HK-2 (cell line): Measurements from ENCODE around the gene BTG1.
"Not testable (repeated sequence)": the region's sequence is repeated elsewhere in the genome, so short reads cannot be mapped to it uniquely, and the experiment has no call there.

Source experiments
- DNase-seq: peaks from one replicate; pipeline ENCODE4 v3.0.0-alpha.2; 2018; ENCODE audit not compliant: unreplicated experiment

The BTG1 gene

GRCh38 chr12:92149563-92149962 lies 3.9 kb upstream of the BTG1 start:
- no peak for DNase-seq

DNA sequence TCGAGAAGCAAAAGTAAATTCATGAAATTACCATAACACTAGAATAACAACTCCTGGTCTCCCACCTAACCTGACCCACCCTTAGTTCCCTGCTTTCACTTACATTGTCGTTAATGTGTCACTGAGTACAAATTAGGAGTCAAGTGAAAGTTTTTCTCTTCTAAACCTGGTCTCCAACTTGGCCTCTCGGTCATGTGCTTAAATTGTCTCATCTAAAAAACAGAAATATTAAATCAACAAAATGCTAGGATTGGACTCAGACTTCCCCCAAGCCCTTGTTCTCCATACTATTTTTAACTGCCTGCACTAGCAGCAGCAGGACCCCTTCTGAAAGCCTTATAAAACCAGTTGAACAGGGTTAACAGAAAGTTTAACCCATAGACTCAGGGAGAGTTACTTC lies 1.8 kb upstream of the BTG1 start:
- no peak for DNase-seq

DNA sequence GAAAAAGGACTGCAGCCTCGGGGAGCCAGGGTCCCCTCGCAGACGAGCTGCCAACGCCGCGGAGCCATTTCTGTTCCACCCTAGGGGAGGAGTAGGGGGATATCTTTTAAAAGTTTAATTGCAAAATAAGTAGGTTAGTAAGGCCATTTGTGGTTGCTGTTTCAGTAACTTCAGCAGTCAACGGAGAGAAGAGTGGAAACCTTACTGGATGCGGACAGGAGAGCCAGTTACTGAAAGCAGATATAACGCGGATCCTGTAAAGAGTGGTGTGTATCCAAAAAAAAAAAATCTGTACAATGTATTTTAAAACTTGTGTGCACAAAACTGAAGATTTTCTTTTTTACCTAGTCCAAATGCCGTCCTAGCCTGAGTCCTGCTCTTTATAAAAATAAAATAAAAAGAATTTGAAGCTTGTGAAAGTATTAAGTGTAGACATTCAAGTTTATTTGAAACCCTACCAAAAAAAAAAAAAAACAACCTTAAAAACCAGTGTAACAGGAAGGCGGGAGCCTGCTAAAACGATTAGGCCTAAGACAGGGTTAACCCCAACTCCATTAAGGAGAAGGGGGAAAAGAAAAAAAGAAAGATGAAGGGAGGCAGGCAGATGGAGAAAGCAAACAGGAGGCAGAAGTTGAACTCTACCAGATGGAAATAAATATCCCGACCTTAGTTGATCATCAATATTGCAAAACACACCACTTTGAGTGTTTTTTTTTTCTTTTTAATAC lies 1.0 kb upstream of the BTG1 start:
- DNase-seq: no peak

- no peak for DNase-seq
Measured at GRCh38 chr12:92145481-92145730, 240 bp downstream of the BTG1 start.

DNA sequence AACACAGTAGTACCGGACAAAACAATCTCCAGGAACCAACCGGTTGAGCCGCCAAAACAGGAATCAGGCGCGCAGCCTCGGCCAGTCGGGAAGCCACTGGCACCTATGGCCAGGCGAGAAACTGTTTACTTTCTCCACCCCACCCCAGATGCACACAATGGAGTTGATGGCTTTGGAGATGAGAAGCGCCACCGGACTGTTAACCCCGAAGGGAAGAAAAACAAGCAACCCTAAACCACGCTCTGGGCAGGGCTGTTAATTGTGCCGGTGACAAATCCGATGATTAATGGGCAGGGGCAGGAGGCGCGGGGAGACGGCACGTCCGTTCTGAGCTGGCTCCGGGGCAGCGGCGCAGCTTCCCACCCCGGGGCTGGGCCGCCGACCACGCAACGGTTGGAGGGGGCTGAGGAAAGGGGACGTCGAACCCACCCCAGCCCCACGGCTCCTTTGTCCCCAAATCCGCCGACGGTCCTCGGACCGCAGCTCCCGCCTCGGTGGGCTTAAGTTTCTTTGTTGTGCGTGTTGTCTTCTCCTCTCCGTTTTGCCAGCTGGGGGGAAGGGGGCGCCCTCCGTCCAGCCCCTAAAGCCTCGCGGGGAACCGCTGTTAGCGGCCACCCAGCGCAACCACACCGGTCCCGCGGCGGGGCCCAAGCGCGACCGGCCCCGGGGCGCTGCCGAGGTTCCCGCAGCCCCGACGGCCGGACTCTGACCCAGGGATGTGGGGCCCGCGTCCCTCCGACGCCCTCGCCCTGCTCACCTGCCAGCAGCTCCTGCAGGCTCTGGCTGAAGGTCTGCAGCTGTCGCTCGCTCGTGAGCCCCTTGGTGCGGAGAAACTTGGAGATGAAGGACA lies 790 bp downstream of the BTG1 start:
- peak; percentile 73 for DNase-seq

DNA sequence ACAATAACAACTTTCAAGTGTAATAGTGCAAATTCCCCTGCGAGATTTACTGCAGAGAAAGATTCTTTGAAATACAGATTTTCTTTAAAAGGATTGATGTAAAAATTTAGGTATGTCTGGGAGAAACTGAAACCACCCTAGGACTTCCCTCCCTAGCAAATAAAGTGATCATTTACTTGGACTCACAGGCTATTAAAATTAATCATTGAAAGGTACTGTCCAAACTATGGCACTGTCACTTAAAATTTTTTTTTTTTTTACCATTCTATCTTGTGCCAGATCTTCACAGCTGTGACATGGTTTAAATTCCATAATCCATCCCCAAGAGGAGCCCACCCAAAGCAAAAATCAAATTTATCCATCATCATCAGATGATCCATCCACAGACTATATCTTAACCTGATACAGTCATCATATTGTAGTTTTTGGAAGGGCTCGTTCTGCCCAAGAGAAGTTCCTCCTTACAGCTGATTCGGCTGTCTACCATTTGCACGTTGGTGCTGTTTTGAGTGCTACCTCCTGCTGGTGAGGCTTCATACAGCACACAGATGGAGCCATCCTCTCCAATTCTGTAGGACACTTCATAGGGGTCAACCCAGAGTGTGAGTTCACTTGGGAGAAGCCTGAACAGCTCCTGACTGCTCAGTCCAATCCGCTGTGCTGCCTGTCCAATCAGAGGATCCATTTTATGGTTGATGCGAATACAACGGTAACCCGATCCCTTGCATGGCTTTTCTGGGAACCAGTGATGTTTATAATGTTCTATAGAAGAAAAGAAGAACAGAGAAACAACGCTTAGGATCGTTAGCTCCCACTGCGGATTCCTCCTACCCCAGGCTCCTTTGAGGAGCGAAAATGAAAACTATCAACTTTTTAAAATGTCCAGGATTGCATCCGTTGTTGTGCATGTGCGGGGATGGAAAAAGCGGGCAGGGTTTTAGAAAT lies 1.7 kb downstream of the BTG1 start:
- peak; percentile 62 for DNase-seq

DNA sequence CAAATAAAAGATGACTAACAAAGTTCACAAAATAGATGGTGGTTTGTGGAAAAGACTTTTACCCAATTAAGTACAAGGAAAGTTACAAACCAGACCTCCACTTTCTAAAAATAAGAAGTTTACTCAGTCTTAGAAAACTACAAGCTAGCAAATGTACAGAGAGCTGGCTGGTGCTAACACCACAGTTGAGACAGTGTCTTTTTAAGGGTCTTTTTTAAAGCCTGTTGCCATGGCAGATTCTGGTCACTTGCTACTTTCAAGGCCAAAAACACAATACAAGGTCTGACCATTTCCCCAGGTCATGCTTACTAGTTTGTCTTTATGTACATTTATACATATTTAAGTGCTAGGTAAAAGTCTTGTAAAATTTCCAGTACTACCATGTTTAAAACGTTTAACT lies 2.4 kb downstream of the BTG1 start:
- DNase-seq: no peak

GRCh38 chr12:92142251-92142926 lies 3.3 kb downstream of the BTG1 start:
- no peak for DNase-seq

DNA sequence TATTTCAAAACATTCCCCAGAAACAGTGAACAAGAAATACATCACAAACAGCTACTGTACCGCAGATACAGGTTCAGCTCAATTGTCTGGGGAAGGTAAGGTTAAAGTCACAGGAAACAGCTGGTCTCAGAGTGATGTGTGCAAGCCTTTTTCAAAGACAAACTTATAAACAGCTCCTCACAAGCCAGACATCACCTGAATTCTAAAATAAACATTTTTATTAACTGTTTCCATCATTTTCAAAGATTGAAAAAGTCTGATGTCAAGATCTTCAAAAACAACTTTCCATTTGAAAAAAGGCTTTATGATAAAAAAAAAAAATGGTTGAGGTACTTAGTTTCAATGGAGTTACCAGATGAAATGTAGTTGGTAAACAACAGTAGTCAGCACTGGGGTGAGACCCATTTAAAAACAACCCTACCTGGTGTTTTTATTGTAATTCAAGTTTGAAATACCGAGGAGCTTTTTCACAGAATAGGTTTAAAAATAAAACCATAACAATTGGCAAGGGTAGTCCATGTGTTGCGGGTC lies 4.0 kb downstream of the BTG1 start:
- DNase-seq: no peak

DNA sequence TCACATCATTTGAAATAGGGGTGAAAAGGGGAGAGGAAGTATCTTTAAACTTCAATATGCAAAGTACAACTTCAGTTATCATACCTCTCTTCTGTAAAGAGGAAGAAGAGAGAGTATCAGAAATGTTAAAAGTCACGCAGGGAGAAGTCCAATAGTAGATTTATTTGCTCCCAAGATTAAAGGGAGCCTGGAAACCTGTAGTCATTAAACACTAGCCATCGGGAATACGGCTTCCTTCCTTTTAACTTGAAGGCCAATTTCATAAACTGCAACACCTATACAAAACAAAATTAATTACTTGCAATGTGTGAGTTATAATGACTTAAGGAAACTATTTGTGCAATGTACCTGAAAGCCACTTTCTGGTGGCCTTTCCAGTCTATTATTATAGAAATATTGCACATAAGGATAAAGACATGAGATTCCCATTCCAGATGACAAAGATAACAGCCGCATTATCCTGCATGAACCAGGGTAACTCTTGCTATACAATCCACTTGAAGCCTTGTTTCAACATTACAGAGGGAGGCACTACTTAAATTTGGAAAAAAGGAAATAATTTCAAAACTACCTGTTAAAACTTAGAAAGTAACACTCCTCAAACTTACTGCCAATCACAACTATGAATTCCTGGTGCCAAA lies 4.6 kb downstream of the BTG1 start:
- DNase-seq: no peak

DNA sequence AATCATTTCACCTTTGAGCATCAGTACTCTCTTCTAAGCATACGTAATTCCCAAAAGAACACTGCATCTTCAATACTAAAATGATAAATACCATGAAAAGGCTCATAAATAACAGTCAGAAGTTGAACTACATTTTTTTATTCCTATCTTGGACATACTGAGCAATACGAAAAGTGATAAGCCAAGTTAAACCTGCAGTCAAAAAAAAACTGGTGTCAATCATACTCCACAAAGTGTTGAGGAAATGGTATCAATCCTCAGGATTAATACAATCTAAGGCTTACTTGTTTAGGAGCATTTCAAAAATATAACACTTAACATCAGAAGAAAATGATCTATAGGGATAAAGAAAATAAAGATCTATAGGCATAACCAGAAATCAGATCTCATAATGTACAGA lies 5.5 kb downstream of the BTG1 start:
- no peak for DNase-seq

- no peak for DNase-seq
Measured at GRCh38 chr12:92139634-92140150, 6.0 kb downstream of the BTG1 start.

DNA sequence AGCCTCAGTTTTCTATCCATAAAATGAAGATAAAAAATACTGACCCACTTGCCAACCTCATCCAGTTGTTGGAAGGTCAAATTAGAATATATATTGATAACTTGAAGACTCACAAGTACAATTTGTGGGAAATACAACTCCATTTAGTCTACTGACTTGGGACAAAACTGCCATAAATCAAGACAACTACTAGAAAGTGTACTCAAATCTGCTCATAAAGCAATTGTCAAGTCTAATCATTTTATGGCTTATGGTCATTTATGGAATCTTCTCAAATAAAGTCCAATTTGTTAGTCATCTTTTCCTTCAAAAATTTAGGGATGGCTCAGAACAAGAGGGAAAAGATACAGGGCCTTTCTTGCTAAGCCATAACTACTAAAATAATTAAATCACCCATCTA lies 7.0 kb downstream of the BTG1 start:
- DNase-seq: no peak

DNA sequence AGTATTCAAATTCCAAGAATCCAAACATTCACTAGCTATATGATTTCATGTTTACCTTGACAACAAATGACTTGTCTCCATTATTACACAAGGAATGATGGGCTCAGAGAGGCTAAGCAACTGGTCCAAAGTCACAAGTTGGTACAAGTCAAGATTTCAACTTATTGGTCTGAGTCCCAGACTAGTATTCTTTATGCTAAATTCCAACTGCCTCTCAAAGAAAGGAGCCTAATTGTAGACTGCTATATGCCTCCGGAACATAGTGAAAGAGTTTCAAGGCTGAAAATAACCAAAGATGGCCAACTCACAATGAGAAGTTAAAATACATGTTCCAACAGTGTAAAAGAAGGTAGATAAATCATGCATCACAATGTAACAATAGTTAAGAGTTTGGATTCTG lies 7.5 kb downstream of the BTG1 start:
- DNase-seq: no peak

- DNase-seq: no peak
Measured at GRCh38 chr12:92136965-92137721, 8.5 kb downstream of the BTG1 start.

DNA sequence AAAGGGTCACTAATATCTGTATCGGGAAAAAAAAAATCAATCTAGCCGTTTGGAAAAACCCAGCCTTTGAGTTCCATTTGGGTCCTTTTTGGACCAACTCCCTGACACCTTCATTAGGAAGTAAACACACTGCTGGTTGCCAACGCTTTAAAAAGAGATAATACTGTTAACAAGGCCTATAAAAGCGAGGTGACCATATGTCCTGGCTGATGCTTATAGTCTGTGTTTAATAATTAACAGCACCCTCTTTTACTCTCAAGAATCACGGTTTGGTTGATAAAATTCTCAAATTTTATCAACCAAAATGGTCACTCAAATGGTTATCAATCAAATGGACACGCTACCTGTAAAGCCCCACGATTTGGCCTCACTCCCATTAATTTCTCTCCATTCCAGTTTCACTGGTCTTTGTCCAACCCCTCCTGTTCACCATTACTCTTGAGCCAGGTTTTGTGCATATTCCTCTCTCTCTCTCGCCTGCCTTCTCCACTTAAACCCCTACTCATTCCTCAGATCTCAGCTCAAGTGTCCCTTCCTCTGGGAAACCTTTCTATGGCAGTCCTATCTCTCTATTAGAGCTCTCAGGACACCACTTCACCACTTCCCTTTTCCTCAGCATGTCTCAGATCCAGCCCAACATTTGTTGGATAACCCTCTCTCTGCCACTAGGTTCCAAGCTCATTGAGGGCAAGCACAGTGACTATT lies 9.5 kb downstream of the BTG1 start:
- no peak for DNase-seq

DNA sequence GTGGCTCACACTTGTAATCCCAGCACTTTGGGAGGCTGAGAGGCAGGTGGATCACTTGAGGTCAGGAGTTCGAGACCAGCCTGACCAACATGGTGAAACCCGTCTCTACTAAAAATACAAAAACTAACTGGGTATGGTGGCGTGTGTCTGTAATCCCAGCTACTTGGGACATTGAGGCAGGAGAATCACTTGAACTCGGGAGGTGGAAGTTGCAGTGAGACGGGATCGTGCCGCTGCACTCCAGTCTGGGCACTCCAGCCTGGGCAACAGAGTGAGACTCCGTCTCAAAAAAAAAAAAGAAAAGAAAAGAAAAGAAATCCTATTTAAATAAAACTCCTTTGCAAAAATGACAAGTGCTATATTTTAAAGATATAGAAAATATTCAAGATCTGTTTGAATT lies 10.1 kb downstream of the BTG1 start:
- not testable (repeated sequence) for DNase-seq

DNA sequence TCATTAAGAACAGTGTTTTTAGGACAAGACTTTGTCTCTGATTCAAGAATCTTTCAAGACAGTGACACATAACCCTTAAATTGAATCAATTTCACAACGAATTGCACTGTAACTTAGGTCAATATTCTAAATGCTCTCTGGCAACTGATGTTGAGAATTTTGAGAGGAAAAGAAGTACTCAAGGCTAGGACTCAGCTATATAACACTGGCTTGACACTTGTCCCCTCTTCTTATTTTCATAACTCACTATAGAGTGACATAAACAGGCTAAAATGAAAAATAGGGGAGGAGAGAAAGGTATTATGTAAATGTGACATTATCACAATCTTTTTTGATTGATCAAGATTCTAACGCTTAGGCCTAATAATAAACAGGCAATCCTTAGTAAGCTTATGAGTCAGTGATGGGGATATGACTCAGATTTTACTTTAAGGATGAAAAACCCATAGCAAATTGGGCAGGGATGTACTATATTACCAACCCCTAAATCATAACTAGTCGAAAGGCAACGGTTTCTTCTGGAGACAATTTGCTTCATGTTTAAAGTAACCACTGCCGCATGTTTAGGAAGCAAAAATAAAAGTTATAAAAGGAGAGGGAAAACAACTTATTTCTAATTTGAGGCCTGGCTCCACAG lies 10.9 kb downstream of the BTG1 start:
- no peak for DNase-seq
